Measurements from ENCODE around the gene DNAJC4.

- TF ChIP-seq, protein P1, sequence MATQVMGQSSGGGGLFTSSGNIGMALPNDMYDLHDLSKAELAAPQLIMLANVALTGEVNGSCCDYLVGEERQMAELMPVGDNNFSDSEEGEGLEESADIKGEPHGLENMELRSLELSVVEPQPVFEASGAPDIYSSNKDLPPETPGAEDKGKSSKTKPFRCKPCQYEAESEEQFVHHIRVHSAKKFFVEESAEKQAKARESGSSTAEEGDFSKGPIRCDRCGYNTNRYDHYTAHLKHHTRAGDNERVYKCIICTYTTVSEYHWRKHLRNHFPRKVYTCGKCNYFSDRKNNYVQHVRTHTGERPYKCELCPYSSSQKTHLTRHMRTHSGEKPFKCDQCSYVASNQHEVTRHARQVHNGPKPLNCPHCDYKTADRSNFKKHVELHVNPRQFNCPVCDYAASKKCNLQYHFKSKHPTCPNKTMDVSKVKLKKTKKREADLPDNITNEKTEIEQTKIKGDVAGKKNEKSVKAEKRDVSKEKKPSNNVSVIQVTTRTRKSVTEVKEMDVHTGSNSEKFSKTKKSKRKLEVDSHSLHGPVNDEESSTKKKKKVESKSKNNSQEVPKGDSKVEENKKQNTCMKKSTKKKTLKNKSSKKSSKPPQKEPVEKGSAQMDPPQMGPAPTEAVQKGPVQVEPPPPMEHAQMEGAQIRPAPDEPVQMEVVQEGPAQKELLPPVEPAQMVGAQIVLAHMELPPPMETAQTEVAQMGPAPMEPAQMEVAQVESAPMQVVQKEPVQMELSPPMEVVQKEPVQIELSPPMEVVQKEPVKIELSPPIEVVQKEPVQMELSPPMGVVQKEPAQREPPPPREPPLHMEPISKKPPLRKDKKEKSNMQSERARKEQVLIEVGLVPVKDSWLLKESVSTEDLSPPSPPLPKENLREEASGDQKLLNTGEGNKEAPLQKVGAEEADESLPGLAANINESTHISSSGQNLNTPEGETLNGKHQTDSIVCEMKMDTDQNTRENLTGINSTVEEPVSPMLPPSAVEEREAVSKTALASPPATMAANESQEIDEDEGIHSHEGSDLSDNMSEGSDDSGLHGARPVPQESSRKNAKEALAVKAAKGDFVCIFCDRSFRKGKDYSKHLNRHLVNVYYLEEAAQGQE (IDR thresholded peaks at IDR 0.05; ENCODE audit: low read depth): no peak
- TF ChIP-seq EGR1 (IDR thresholded peaks at IDR 0.05) (no peak), TAF1 (IDR thresholded peaks at IDR 0.05; ENCODE audit: low read depth) (no peak), YY1 (IDR thresholded peaks at IDR 0.05; ENCODE audit: low read depth) (no peak), ZBTB7A (IDR thresholded peaks at IDR 0.05; ENCODE audit: low read depth) (no peak), TCF12 (IDR thresholded peaks at IDR 0.05; ENCODE audit: low read depth) (no peak), CEBPB (IDR thresholded peaks at IDR 0.05) (no peak), TEAD4 (IDR thresholded peaks at IDR 0.05) (no peak), NFIC (IDR thresholded peaks at IDR 0.05) (no peak), FOXM1 (IDR thresholded peaks at IDR 0.05; ENCODE audit: borderline replicate concordance, low read depth) (no peak), CREB1 (IDR thresholded peaks at IDR 0.05; ENCODE audit: low read depth) (no peak)
- TF ChIP-seq, protein P2, sequence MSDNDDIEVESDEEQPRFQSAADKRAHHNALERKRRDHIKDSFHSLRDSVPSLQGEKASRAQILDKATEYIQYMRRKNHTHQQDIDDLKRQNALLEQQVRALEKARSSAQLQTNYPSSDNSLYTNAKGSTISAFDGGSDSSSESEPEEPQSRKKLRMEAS (IDR thresholded peaks at IDR 0.05): no peak
- TF ChIP-seq, protein P3, sequence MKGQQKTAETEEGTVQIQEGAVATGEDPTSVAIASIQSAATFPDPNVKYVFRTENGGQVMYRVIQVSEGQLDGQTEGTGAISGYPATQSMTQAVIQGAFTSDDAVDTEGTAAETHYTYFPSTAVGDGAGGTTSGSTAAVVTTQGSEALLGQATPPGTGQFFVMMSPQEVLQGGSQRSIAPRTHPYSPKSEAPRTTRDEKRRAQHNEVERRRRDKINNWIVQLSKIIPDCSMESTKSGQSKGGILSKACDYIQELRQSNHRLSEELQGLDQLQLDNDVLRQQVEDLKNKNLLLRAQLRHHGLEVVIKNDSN (IDR thresholded peaks at IDR 0.05): no peak
These were observed 18.2 kb downstream of the DNAJC4 start for GRCh38 chr11:64248578-64248977.

Data from Ishikawa (cell line).